BLaER1 (cell line): ENCODE data around the gene BNIP5.

Source experiments
- H3K27ac ChIP-seq: shearing (Covaris generic); formaldehyde crosslinking; 2 replicates; pipeline ENCODE4 v1.8.1; 2022
- H3K27me3 ChIP-seq: shearing (Covaris generic); formaldehyde crosslinking; 2 replicates; pipeline ENCODE4 v1.8.1; 2022
- H3K36me3 ChIP-seq: shearing (Covaris generic); formaldehyde crosslinking; 2 replicates; pipeline ENCODE4 v1.8.1; 2022
- H3K4me1 ChIP-seq: shearing (Covaris generic); formaldehyde crosslinking; 2 replicates; pipeline ENCODE4 v1.8.1; 2022
- H3K4me2 ChIP-seq: shearing (Covaris generic); formaldehyde crosslinking; 2 replicates; pipeline ENCODE4 v1.8.1; 2022
- H3K4me3 ChIP-seq: shearing (Covaris generic); formaldehyde crosslinking; 2 replicates; pipeline ENCODE4 v1.8.1; 2022
- H3K9ac ChIP-seq: shearing (Covaris generic); formaldehyde crosslinking; 2 replicates; pipeline ENCODE4 v1.8.1; 2022
- H3K9me3 ChIP-seq: shearing (Covaris generic); formaldehyde crosslinking; 2 replicates; pipeline ENCODE4 v1.8.1; 2022
- H4K20me1 ChIP-seq: shearing (Covaris generic); formaldehyde crosslinking; 2 replicates; pipeline ENCODE4 v1.8.1; 2022
- Cebpa-rat ChIP-seq: shearing (Covaris generic); IDR thresholded peaks from 2 replicates; pipeline ENCODE4 v1.8.1; 2022

Gene BNIP5

DNA sequence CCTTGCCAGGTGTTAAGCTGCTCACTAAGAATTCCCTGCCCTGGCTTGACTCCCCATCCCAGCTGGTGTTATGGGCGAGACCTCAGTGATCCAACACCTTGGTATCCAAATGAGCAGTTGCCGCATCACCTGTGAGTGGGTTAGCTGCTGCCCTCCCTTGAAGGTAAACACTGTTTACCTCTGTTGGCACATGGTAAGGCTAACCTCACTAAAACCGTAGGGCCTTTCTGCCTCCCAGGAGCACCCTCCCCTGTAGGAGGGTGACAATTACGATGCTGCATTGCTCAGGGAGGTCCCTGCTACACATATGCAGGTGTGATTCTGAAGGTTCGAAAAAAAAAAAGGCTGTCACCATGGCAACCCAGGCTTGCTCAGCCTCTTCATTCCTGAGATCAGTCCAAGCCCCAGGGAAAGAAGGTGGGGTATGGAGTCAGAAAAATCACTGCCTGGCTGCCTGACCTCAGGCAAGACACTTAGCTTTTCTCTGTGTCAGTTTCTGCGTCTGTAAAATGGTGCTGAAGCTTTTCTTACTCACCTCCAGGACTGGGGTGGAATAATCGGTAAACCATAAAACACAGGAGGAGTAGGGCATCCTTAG, 47.3 kb downstream of the BNIP5 start:
- H3K36me3 ChIP-seq, result no peaks in the 10 kb centered on the region
- no peak overlapping the region for H3K4me3 ChIP-seq
- H3K9me3 ChIP-seq, result no peaks in the 10 kb centered on the region
- H3K27ac ChIP-seq, result no peak overlapping the region
- H3K4me2 ChIP-seq, result no peak overlapping the region
- no peaks in the 10 kb centered on the region for H4K20me1 ChIP-seq
- TF ChIP-seq Cebpa-rat, result no peak
- H3K4me1 ChIP-seq, result peaks cover 8% of the 10 kb centered on the region
- H3K9ac ChIP-seq, result no peak overlapping the region
- H3K27me3 ChIP-seq, result peaks cover 5% of the 10 kb centered on the region; the same call in 1 of the 2 replicates

DNA sequence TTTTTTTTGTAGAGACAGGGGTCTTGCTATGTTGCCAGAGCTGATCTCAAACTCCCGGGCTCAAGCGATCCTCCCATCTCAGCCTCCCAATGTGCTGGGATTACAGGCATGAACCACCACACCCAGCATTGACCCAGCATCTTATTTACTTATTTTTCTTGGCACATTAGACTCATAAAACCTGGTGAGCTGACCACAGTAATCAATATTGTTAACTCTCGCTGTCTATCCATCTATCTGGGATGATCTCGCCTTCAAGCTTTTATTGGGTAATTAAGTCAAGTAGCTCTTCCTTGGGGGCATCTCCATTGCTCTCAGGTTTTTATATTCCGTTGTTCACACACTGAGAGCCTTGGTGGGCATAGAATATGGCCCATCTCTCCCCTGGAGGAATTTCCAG, 49.8 kb downstream of the BNIP5 start:
- Histone ChIP-seq H3K36me3 (no peaks in the 10 kb centered on the region), H3K4me1 (peaks cover 6% of the 10 kb centered on the region; the same call in 1 of the 2 replicates), H3K9me3 (no peaks in the 10 kb centered on the region), H3K9ac (no peak overlapping the region), H3K4me2 (no peak overlapping the region), H4K20me1 (no peaks in the 10 kb centered on the region), H3K27me3 (peaks cover 5% of the 10 kb centered on the region; the same call in 1 of the 2 replicates), H3K27ac (no peak overlapping the region), H3K4me3 (no peak overlapping the region)
- TF ChIP-seq Cebpa-rat, result no peak

GRCh38 chr6:36285797-36286196, 50.9 kb downstream of the BNIP5 start:
- peaks cover 11% of the 10 kb centered on the region for H3K4me1 ChIP-seq
- no peak overlapping the region for H3K4me3 ChIP-seq
- H3K9me3 ChIP-seq, result no peaks in the 10 kb centered on the region
- H3K27ac ChIP-seq, result no peak overlapping the region
- H4K20me1 ChIP-seq, result no peaks in the 10 kb centered on the region
- H3K9ac ChIP-seq, result no peak overlapping the region
- no peak overlapping the region for H3K4me2 ChIP-seq
- peaks cover 5% of the 10 kb centered on the region; the same call in 1 of the 2 replicates for H3K27me3 ChIP-seq
- no peaks in the 10 kb centered on the region for H3K36me3 ChIP-seq
- no peak for TF ChIP-seq Cebpa-rat

DNA sequence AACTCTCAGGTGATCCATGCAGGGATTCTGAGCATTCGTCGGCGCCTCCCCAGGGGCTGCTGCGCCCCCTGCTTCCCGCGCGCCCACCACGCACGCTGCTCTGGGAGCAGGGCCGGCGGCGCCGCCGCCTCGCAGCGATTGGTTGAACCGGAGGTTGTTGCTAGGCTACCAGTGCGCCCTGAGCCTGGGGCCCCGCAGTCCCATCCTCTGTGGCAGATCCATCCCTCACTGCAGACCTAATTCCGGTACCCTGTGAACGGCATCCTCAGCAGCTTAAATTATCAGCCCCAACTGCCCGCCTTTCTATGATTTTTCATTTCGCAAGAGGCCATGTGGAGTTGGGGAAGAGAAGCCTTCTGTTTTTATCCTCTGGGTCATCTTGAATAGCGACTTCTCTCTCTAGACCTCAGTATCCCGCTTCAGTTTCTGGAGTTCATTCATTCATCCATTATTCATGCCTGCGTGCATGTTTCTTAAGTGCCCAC, 51.5 kb downstream of the BNIP5 start:
- Histone ChIP-seq H3K36me3 (no peaks in the 10 kb centered on the region), H3K27me3 (peaks cover 5% of the 10 kb centered on the region; the same call in 1 of the 2 replicates), H4K20me1 (no peaks in the 10 kb centered on the region), H3K9me3 (no peaks in the 10 kb centered on the region), H3K9ac (no peak overlapping the region), H3K4me2 (no peak overlapping the region), H3K4me1 (peaks cover 17% of the 10 kb centered on the region), H3K4me3 (no peak overlapping the region), H3K27ac (no peak overlapping the region)
- TF ChIP-seq Cebpa-rat, result no peak

DNA sequence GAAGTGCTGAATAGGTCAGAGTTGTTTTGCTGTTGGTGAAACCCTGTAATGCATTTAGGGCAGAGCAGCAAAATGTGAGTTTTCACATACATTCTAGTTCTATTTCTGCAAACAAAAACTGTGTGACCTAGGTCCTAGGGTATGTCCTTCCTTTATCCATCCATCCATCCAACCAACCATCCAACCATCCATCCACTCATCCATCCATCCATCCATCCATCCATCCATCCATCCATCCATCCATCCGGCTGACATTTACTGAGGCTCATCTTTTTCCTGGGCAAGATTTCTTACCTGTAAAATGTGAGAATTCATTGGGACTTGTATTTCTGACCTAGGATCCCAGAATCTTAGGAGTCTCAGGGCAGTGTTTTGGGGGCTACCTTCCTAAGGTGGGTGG, 52.3 kb downstream of the BNIP5 start:
- Histone ChIP-seq H3K4me3 (no peak overlapping the region), H3K9me3 (no peaks in the 10 kb centered on the region), H3K4me1 (peaks cover 20% of the 10 kb centered on the region), H3K27ac (no peak overlapping the region), H3K36me3 (no peaks in the 10 kb centered on the region), H3K27me3 (peaks cover 5% of the 10 kb centered on the region; the same call in 1 of the 2 replicates), H3K4me2 (no peak overlapping the region), H4K20me1 (no peaks in the 10 kb centered on the region), H3K9ac (no peak overlapping the region)
- TF ChIP-seq Cebpa-rat, result no peak

- Histone ChIP-seq H3K4me2 (no peak overlapping the region), H3K27me3 (peaks cover 5% of the 10 kb centered on the region; the same call in 1 of the 2 replicates), H3K9me3 (no peaks in the 10 kb centered on the region), H3K4me1 (peaks cover 20% of the 10 kb centered on the region), H3K27ac (no peak overlapping the region), H3K9ac (no peak overlapping the region), H3K36me3 (no peaks in the 10 kb centered on the region), H4K20me1 (no peaks in the 10 kb centered on the region), H3K4me3 (no peak overlapping the region)
- no peak for TF ChIP-seq Cebpa-rat
Measured at GRCh38 chr6:36283608-36284007, 53.1 kb downstream of the BNIP5 start.

- H3K4me3 ChIP-seq, result no peak overlapping the region
- no peaks in the 10 kb centered on the region for H3K36me3 ChIP-seq
- no peak overlapping the region for H3K9ac ChIP-seq
- H3K27me3 ChIP-seq, result peaks cover 5% of the 10 kb centered on the region; the same call in 1 of the 2 replicates
- H3K4me2 ChIP-seq, result peak overlapping the region; percentile 33; the same call in 1 of the 2 replicates
- no peaks in the 10 kb centered on the region for H3K9me3 ChIP-seq
- H3K4me1 ChIP-seq, result peaks cover 14% of the 10 kb centered on the region
- no peak overlapping the region for H3K27ac ChIP-seq
- H4K20me1 ChIP-seq, result no peaks in the 10 kb centered on the region
- no peak for TF ChIP-seq Cebpa-rat
Measured at GRCh38 chr6:36280983-36281382, 55.7 kb downstream of the BNIP5 start.

- Histone ChIP-seq H3K4me1 (peaks cover 14% of the 10 kb centered on the region), H3K4me3 (no peak overlapping the region), H3K27ac (no peak overlapping the region), H3K9ac (no peak overlapping the region), H3K36me3 (no peaks in the 10 kb centered on the region), H4K20me1 (no peaks in the 10 kb centered on the region), H3K27me3 (peaks cover 5% of the 10 kb centered on the region; the same call in 1 of the 2 replicates), H3K4me2 (peak overlapping the region; percentile 33; the same call in 1 of the 2 replicates), H3K9me3 (no peaks in the 10 kb centered on the region)
- no peak for TF ChIP-seq Cebpa-rat
Measured at GRCh38 chr6:36280467-36280866, 56.2 kb downstream of the BNIP5 start.

DNA sequence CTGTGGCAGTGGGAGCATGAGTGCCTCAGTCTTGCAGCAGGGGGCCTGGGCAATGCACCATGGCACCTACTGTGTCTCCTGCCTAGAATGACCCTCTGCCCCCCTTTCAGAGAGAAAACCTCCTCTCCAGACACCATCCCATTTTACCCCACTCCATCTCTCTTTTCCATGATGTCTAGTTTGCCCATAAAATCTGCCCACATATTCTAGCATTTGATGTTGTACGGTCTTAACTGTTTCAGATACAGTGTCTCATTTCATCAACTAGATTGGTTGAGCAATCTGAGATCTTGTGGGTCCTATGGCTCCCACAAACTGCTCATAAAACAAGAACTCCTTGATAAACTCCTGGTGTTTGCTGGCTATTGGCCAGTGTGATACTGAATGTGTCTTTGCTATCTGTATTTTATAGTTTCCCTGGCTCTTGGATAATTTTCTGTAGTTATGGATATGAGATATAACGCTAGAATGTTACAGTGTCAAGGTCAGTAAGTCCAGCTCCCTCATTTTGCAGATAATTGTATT, 58.7 kb downstream of the BNIP5 start:
- Histone ChIP-seq H3K9ac (no peak overlapping the region), H3K27me3 (no peaks in the 10 kb centered on the region), H3K4me3 (no peak overlapping the region), H3K36me3 (no peaks in the 10 kb centered on the region), H3K4me1 (peaks cover 14% of the 10 kb centered on the region), H3K4me2 (no peak overlapping the region), H3K9me3 (no peaks in the 10 kb centered on the region), H4K20me1 (no peaks in the 10 kb centered on the region), H3K27ac (no peak overlapping the region)
- TF ChIP-seq Cebpa-rat, result no peak

DNA sequence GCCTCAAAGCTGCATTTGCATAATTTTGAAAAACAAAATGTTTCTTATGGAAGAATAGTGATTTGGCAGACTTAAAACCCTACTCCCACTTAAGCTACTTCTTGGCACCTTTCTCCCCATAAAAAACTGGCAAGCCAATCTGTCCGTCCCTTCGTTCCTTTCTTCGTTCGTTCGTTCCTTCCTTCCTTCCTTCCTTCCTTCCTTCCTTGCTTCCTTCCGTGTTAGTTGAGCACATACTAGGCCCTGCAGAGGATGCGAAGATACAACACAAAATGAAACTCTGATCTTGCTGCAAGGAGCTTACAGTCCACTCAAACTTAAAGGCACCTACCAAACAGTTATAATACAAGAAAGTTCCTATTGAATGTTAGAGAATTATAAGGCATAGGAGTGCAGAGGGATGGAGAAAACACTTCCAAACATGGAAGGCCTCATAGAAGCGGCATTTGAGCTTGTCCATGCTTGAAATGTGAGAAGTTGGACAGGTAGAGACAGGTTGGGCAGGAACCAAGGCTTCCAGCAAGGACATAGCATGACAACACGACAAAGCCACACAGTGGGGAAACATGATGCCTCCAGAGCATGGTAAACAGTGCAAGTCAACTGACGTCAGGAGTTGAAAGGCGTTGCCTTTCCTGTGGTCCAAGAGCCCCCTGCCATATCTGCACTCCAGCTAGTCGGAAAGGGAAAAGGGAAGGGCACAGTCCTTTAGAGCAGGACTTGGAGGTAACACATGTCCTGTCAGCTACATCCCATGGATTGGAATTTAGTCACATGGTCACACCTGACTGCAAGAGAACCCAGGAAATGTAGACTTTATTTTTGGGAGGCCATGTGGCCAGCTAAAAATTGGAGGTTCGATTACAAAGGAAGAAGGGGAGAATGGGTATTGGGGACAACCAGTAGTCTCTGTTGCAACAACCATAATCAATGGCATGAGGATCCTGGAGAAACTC, 59.8 kb downstream of the BNIP5 start:
- H3K27ac ChIP-seq, result no peak overlapping the region
- H3K36me3 ChIP-seq, result no peaks in the 10 kb centered on the region
- H3K4me1 ChIP-seq, result peaks cover 14% of the 10 kb centered on the region
- H3K4me2 ChIP-seq, result no peak overlapping the region
- no peak overlapping the region for H3K4me3 ChIP-seq
- H3K9ac ChIP-seq, result no peak overlapping the region
- TF ChIP-seq Cebpa-rat, result no peak
- H4K20me1 ChIP-seq, result no peaks in the 10 kb centered on the region
- H3K9me3 ChIP-seq, result no peaks in the 10 kb centered on the region
- H3K27me3 ChIP-seq, result no peaks in the 10 kb centered on the region
